GM19397 (cell line): ENCODE results near the gene TLN1.

Experiments
- ATAC-seq: cut with Tn5 transposase; IDR thresholded peaks from one replicate; pipeline ENCODE4 v1.9.1; 2021; ENCODE audit warnings: mild to moderate bottlenecking, moderate library complexity; ENCODE audit not compliant: unreplicated experiment

TLN1 gene

DNA sequence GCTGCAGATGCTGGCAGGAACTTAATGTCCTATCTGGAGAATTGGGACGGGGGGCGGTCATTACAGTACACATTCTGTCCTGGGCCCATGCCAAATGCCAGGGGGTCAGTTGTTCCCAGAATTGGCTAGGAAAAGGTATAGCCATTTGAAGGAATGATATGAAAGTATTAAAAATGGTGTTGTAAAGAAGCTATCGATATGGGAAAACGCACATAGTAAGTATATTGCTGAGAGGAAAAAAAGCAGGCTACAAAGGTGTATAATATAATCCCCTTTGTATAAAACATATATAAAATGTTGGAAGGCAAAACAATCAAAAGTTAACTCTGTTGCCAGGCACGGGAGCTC, 66.5 kb downstream of the TLN1 start:
- ATAC-seq: no peak

- ATAC-seq: peak; percentile 84
Observed at GRCh38 chr9:35664531-35665470, 67.2 kb downstream of the TLN1 start, which contains the start of gene ARHGEF39. Gene ARHGEF39 (minus strand): TSS chr9:35665195. CDS start chr9:35665169, 26 bp downstream.

- ATAC-seq: no peak
Observed at GRCh38 chr9:35662437-35662836, 69.6 kb downstream of the TLN1 start.

DNA sequence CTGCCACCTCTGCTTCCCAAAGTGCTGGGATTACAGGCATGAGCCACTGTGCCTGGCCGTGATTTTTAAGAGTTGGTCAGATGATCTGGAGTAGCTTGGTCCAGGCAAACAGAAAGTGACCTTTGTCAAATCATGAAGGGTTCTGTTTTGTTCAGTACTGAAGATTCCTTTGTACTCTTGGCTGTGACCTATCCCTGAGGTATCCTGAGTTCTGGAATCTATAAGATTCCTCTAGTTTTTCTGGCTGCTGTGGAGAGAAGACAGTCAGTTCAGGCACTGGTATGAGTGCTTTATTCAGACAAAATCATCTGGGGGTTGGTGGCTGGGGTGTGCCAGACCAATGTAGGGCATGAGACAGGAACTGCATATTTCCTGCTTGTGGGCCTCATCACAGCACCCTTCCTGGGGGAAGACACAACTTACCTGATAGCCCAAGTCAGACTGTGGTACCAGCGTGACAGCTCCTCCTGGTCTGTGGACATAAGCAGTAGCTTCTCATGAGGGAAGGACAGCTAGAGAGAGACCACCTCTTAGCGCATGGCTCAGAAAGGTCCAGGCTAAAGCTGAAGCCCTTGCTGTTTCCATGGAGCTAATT, 70.1 kb downstream of the TLN1 start:
- ATAC-seq: no peak

- no peak for ATAC-seq
Observed at GRCh38 chr9:35660966-35661415, 71.0 kb downstream of the TLN1 start.

- no peak for ATAC-seq
Observed at GRCh38 chr9:35659340-35659739, 72.7 kb downstream of the TLN1 start.

- ATAC-seq: no peak
Observed at GRCh38 chr9:35658968-35659220, 73.1 kb downstream of the TLN1 start.

GRCh38 chr9:35658137-35658967, 73.6 kb downstream of the TLN1 start, which contains the start of gene CCDC107:
Gene CCDC107 (plus strand): TSS chr9:35658292. CDS start chr9:35658380, 88 bp downstream.
- peak; percentile 66 for ATAC-seq

DNA sequence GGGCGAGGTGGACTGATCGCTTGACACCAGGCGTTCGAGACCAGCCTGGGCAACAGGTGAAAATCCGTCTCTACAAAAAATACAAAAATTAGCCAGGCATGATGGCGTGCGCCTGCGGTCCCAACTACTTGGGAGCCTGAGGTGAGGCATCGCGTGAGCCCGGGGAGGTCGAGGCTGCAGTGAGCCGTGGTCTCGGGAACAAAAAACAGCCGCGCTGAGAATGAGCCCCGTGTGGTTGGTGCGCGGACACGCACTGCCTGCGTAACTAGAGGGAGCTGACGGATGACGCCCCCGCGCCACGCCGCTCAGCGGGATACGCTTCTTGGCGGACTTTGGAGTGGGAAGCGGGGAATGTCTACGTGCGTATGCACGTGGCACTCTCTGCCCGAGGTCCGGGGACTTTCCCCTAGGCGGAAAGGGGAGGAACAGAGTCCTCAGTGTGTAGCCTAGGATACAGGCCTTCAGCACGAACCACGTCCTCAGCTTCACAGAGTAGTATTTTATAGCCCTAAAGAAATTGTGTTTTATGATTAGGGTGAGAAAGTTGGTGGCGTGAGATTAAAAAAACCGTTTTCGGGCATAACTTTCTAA, 74.4 kb downstream of the TLN1 start, which contains the start of gene RMRP:
Gene RMRP (minus strand): TSS at position 474 of the 591 bp plus-strand sequence.
- peak; percentile 81 for ATAC-seq

DNA sequence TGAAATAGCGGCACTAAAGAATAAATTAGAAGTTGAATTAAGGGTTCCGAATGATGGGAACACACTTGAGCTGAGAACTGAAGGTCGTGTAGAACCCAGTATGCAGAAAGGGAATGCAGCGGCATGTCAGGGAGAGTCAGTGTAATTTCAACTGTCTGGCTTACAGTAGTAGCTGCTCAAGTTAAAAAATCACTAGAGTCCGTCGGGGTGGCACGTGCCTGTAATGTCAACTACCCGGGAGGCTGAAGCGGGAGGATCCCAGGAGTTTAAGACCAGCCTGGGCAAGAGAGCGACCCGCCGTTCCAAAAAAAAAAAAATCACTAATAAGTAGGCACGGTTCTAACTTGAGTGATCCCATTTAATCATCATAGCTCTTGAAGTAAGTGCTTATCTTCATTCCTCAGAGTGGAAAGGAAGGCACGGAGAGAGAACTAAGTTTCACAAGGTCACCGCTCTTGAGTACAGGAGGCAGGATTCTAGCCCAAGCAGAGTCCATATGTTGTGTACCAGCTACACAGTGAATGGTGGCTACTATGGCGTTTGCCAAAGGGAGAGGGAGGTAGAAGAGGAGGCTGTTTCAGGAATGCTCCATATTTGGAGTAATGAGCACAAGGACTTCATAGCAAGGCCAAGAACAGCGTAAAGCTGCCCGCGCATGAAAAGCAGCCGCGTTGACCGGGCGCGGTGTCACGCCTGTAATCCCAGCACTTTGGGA, 75.0 kb downstream of the TLN1 start:
- no peak for ATAC-seq

DNA sequence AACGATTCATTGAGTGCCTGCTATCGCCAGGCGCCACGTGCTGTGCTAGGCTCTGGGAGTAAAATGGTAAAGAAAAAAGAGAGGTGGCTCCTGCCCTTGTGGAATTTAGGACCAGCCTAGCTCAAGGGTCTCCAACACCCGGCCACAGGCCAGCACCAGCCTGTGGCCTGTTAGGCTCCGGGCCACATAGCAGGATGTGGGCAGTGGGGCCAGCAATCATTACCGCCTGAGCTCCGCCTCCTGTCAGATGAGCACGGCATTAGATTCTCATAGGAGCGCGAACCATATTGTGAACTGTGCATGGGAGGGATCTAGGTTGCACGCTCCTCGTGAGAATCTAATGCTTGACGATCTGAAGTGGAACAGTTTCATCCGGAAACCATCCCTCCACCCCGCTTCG, 75.6 kb downstream of the TLN1 start:
- no peak for ATAC-seq

DNA sequence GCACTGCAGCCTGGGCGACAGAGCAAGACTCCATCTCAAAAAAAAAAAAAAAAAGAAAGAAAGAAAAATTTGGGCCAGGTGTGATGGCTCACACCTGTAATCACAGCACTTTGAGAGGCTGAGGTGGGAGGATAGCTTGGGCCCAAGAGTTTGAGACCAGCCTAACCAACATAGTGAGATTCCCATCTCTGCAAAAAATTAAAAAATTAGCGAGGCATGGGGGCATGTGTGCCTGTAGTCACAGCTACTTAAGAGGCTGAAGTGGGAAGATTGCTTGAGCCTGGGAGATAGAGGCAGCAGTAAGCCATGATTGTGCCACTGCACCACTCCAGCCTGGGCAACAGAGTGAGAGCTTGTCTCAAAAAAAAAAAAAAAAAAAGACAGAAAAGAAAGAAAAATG, 78.4 kb downstream of the TLN1 start:
- ATAC-seq: no peak

DNA sequence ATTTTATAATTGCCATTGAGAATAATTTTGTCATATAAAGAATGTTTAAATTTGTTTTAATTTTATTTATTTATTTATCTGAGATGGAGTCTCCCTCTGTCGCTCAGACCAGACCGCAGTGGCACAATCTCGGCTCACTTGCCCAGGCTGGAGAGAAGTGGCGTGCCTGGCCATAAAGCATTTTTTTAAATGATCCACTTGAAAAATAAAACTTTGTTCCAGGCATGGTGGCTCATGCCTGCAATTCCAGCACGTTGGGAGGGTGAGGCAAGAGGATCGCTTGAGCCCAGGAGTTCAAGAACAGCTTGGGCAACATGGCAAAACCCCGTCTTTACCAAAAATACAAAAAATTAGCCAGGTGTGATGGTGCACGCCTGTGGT, 79.2 kb downstream of the TLN1 start:
- no peak for ATAC-seq

DNA sequence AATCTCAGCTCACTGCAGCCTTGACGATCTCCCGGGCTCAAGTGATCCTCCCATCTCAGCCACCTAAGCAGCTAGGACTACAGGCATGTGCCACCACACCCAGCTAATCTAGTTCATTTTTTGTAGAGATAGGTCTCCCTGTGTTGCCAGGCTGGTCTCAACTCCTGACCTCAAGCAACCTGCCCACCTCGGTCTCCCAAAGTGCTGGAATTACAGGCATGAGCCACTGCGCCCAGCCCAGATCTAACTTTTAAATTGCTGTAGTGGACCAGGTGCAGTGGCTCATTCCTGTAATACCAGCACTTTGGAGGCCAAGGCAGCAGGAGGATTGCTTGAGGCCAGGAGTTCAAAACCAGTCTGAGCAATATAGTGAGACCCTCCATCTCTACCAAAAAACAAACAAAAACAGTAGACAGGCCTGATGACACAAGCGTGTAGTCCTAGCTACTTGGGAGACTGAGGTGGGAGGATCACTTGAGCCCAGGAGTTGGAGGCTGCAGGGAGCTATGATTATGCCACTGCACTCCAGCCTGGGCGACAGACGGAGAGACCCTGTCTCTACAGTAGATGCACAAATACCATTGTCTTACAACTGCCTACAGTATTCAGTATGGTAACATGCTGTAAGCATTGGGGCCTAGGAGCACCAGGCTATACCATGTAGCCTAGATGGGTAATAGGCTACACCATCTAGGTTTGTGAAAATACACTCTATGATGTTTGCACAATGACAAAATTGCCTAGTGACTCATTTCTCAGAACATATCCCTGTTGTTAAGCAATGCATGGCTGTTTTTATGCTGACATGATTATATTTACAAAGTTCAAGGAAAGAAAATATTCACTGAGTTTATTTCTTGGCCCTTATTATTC, 79.8 kb downstream of the TLN1 start:
- no peak for ATAC-seq

DNA sequence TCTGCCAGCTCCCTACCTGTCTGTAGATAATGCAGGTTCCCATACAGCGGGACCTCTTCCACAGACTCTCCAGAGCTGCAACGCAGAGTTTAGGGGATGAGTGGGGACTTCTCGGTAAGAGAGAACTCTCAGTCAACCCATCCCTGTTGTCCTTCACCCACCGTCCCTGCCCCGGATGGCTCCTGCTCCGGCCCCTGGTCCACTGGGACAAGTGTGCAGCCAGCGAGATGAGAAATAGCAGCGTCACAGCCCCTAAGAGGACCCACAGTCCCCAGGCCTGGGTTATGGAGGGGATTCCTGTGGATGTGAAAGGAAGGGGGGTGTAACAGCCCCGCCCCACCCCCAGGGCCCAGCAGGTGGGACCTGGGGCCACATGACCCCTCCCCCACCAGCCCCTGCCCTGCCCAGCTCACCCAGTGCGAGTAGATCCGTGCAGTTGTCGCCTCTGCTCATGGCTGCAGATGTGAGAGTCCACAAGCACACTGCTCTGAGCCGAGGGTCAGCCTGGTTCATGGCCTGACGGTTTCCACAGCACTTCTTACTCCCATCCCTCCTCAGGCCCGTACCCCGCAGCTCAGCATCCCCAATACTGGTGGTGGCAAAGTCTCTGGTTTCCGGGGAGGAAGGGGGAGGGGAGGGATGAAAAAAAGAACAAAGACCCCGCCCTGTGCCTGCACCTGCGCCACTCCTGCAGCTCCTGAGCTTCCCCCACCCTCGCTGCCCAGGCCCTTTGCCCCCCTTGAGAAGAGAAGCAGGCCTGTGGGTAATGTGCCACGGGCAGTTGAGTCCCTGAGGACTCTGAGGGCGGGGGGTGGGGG, 81.4 kb downstream of the TLN1 start, which contains the start of gene SIT1:
Gene SIT1 (minus strand): TSS at position 591 of the 818 bp plus-strand sequence. CDS start 78 bp downstream, at position 513.
- no peak for ATAC-seq

- no peak for ATAC-seq
Observed at GRCh38 chr9:35649431-35650340, 82.3 kb downstream of the TLN1 start.
